Islet of Langerhans (tissue), 1 donor: ENCODE results near the gene FHAD1.

Experiments used
- FAIRE-seq: peaks from one replicate; lab custom pipeline; 2011; peaks lifted over from hg19 to GRCh38; lab: Jason Lieb, UNC

Gene FHAD1

GRCh38 chr1:15345705-15346345, 98.8 kb downstream of the FHAD1 start:
- FAIRE-seq: no peak

- FAIRE-seq: no peak
Measured at GRCh38 chr1:15346346-15347030, 99.5 kb downstream of the FHAD1 start.

- FAIRE-seq: no peak
Measured at GRCh38 chr1:15347182-15347581, 100.2 kb downstream of the FHAD1 start.

- FAIRE-seq: no peak
Measured at GRCh38 chr1:15348648-15349047, 101.6 kb downstream of the FHAD1 start.

GRCh38 chr1:15349133-15349532, 102.1 kb downstream of the FHAD1 start:
- no peak for FAIRE-seq

- no peak for FAIRE-seq
Measured at GRCh38 chr1:15350151-15350550, 103.1 kb downstream of the FHAD1 start.

GRCh38 chr1:15350551-15351200, 103.7 kb downstream of the FHAD1 start:
- no peak for FAIRE-seq

- no peak for FAIRE-seq
Measured at GRCh38 chr1:15351310-15351709, 104.3 kb downstream of the FHAD1 start.

GRCh38 chr1:15352128-15352957, 105.3 kb downstream of the FHAD1 start:
- no peak for FAIRE-seq

GRCh38 chr1:15353839-15354579, 107.0 kb downstream of the FHAD1 start:
- no peak for FAIRE-seq

GRCh38 chr1:15354580-15354965, 107.5 kb downstream of the FHAD1 start:
- FAIRE-seq: no peak

- FAIRE-seq: no peak
Measured at GRCh38 chr1:15355968-15356625, 109.1 kb downstream of the FHAD1 start.

GRCh38 chr1:15357612-15358207, 110.7 kb downstream of the FHAD1 start:
- FAIRE-seq: no peak

- FAIRE-seq: no peak
Measured at GRCh38 chr1:15358565-15359133, 111.6 kb downstream of the FHAD1 start.

GRCh38 chr1:15360700-15361099, 113.7 kb downstream of the FHAD1 start:
- FAIRE-seq: no peak

GRCh38 chr1:15362096-15362736, 115.2 kb downstream of the FHAD1 start:
- no peak for FAIRE-seq

GRCh38 chr1:15362737-15363128, 115.7 kb downstream of the FHAD1 start:
- FAIRE-seq: no peak

- FAIRE-seq: no peak
Measured at GRCh38 chr1:15364740-15365139, 117.7 kb downstream of the FHAD1 start.

- no peak for FAIRE-seq
Measured at GRCh38 chr1:15368888-15369287, 121.9 kb downstream of the FHAD1 start.

GRCh38 chr1:15370268-15370667, 123.2 kb downstream of the FHAD1 start:
- FAIRE-seq: no peak
